GM21528 (cell line): ENCODE measurements around the gene EMCN.

Experiments used
- ATAC-seq: cut with Tn5 transposase; IDR thresholded peaks from one replicate; pipeline ENCODE4 v1.9.1; 2021; ENCODE audit warnings: mild to moderate bottlenecking, moderate library complexity; ENCODE audit not compliant: unreplicated experiment, low FRiP score

EMCN gene

GRCh38 chr4:100494166-100494565, 23.7 kb downstream of the EMCN start:
- no peak for ATAC-seq

- ATAC-seq = no peak
These were observed 24.1 kb downstream of the EMCN start for GRCh38 chr4:100493756-100494155.

- ATAC-seq = no peak
These were observed 25.7 kb downstream of the EMCN start for GRCh38 chr4:100492129-100492528.

GRCh38 chr4:100489305-100489704, 28.5 kb downstream of the EMCN start:
- ATAC-seq = no peak

GRCh38 chr4:100486496-100486895, 31.3 kb downstream of the EMCN start:
- no peak for ATAC-seq

- no peak for ATAC-seq
These were observed 34.0 kb downstream of the EMCN start for GRCh38 chr4:100483796-100484195.

GRCh38 chr4:100479971-100480370, 37.9 kb downstream of the EMCN start:
- no peak for ATAC-seq

GRCh38 chr4:100469555-100469954, 48.3 kb downstream of the EMCN start:
- no peak for ATAC-seq

- ATAC-seq = no peak
These were observed 51.3 kb downstream of the EMCN start for GRCh38 chr4:100466501-100466900.

- ATAC-seq = no peak
These were observed 55.8 kb downstream of the EMCN start for GRCh38 chr4:100461807-100462605.

GRCh38 chr4:100450449-100450848, 67.4 kb downstream of the EMCN start:
- no peak for ATAC-seq

GRCh38 chr4:100431416-100431815, 86.4 kb downstream of the EMCN start:
- no peak for ATAC-seq

- no peak for ATAC-seq
These were observed 87.4 kb downstream of the EMCN start for GRCh38 chr4:100430451-100430850.

- ATAC-seq = no peak
These were observed 88.2 kb downstream of the EMCN start for GRCh38 chr4:100429616-100430015.

- no peak for ATAC-seq
These were observed 89.8 kb downstream of the EMCN start for GRCh38 chr4:100428051-100428450.

GRCh38 chr4:100424376-100424775, 93.4 kb downstream of the EMCN start:
- ATAC-seq = no peak

- ATAC-seq = no peak
These were observed 94.9 kb downstream of the EMCN start for GRCh38 chr4:100422894-100423293.

- no peak for ATAC-seq
These were observed 96.4 kb downstream of the EMCN start for GRCh38 chr4:100421361-100421978.

- ATAC-seq = no peak
These were observed 97.3 kb downstream of the EMCN start for GRCh38 chr4:100420571-100420970.

- ATAC-seq = no peak
These were observed 100.3 kb downstream of the EMCN start for GRCh38 chr4:100417565-100417964.

GRCh38 chr4:100414016-100414790, 103.6 kb downstream of the EMCN start:
- no peak for ATAC-seq
